ENCODE data around the gene LORICRIN.
"Not testable (repeated sequence)": the region's sequence is repeated elsewhere in the genome, so short reads cannot be mapped to it uniquely, and the experiment has no call there.

The LORICRIN gene, protein sequence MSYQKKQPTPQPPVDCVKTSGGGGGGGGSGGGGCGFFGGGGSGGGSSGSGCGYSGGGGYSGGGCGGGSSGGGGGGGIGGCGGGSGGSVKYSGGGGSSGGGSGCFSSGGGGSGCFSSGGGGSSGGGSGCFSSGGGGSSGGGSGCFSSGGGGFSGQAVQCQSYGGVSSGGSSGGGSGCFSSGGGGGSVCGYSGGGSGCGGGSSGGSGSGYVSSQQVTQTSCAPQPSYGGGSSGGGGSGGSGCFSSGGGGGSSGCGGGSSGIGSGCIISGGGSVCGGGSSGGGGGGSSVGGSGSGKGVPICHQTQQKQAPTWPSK
- total RNA-seq: 0 to 0.04 (median 0) reads per million in 3 experiments

DNA sequence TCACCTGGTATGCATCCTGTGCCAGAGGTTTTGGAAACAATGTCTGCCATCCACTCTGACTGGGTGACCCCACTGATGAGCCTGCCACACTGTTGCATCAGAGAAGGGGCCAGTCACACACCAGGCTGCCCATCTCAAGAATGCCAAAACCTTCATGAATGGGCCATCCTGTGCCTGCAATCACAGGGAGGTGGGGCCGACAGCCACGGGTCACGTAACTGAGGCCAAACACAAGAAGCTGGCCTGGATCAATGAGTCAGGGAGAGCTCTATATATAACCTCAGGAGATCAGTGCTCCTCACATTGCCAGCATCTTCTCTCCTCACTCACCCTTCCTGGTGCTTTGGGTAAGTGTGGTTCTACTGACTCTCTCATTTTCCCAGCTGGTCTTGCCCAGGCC is at the start of gene LORICRIN:
Gene LORICRIN (plus strand): TSS at position 301 of the 400 bp plus-strand sequence. CDS start 1,263 bp downstream, outside the sequence.
- DNase-seq: no peak

DNA sequence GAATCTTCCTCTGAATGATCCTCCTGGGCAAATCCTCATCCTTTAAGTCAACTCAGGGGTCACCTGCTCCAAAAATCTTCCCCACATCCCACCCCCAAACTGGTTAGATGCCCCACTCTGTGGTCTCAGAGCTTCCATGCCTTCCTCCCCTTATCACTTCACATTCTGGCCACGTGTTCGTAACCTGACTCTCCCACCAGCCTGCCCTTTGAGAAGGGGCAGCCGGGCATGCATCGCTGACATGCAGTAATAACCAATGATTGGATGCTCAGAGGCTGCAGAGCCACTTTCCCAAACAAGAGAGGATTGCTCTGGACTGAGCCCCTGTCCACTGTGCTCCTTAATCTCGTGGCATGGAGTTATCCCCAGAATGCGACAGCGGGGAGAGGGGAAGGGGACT is 49.3 kb upstream of the LORICRIN start:
- DNase-seq: no peak

DNA sequence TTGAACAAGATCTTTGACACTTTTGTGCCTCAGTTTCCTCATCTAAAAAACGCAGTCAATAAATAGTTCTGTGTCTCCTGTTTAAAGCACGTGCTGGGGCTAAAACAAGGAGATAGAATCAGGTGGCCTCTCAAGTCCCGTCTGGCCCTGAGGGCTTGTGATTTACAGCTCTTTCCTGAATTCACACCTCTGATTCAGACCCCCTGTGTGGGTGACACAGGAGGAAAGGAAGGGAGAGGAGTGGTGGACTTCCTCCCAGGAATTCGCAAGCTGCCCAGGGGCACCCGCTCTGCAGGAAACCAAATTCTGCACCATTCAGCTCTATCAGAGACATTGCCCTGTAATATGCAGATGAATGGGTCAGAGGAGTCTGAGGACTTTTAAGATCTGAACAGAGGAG is 47.3 kb upstream of the LORICRIN start:
- DNase-seq: no peak

DNA sequence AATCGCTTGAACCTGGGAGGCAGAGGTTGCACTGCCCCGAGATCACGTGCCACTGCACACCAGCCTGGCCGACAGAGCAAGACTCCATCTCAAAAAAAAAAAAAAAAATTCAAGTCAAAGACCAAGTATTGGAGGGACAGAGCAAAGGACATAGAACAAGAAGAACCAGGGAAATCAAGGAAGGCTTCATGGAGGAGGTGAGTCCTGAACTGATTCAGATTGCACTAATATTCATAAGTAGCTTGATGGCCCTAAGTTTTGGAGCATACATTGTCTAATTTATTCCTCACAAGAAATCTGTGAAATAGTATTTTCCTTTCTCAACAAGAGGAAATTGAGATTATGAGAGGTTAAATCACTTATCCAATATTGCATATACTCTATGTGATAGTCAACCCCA is 46.0 kb upstream of the LORICRIN start:
- DNase-seq: no peak

DNA sequence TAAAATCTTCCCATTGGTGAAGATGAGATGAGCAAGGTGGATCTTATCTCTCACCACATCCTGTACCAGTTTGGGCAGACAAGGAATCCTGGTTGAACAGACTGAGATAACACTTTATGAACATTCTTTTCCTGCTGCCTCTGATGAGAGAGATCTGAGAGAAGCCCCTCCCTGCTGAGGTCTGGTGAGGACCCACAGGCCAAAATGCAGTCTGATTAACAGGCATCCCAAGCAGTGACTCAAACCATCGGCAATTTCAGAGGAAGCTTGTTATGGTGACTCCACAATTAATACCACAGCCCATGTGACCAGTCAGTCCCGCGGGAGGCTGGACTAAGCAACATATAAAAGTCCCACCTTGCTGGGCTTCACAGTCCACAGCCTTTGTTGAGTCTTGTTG is 42.3 kb upstream of the LORICRIN start, which contains the start of gene PRR9:
Gene PRR9 (plus strand): TSS at position 373 of the 400 bp plus-strand sequence. CDS start 561 bp downstream, outside the sequence.
- DNase-seq: no peak

DNA sequence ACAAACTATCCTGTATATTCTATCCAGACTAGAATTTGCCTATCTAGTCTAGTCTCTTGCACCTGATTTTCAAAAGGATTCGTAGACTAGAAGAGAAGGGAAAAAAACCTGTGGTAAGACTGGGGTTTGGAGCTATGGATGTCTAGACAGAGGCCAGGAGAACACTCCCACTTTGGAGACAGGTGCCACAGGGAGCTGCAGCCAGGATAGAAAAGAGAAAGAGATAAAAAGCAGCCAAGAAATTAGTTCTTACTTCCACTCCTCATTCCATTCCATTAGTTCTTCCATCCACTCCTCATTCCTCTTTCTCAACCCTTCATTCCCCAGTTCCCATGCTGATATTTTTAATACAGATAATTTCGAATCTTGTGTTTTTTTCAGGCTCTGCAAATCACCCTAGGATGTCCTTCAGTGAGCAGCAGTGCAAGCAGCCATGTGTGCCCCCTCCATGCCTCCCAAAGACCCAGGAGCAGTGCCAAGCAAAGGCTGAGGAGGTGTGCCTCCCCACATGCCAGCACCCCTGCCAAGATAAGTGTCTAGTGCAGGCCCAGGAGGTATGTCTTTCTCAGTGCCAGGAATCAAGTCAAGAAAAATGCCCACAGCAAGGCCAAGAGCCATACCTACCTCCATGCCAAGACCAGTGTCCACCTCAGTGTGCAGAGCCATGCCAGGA is 41.6 kb upstream of the LORICRIN start:
- DNase-seq: no peak

DNA sequence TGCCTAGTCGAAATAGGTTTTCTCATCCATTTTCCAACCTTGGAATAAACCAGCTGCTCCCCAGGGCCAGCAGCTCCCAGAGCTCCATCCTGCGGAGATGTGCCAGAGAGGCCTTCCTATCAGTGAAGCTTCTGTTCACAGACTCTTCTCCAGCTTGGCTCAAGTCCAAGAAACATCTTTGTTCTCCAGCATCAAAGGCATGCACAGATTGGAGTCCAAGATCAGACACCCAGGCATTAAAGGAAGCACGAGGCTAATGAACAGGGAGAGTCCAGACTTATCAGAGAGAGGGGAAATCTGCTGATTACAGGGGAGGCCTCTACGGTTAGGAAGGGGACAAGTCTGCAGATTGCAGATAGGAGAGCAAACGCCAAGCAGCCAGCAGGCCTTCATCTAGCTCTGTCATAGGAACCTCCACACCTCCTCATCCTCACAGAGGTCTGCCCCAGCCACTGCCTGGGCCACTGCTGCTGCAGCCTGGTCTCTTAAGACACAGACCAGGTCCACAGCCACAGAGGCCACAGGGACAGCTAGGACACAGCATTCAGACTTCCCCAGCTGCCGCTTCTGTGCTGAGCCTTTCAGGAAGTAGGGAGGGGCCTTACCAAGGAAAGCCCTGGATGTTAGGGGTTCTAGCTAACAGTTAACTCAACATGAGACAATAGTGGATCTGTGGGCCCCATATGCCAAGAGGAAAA is 38.7 kb upstream of the LORICRIN start:
- no peak for DNase-seq

DNA sequence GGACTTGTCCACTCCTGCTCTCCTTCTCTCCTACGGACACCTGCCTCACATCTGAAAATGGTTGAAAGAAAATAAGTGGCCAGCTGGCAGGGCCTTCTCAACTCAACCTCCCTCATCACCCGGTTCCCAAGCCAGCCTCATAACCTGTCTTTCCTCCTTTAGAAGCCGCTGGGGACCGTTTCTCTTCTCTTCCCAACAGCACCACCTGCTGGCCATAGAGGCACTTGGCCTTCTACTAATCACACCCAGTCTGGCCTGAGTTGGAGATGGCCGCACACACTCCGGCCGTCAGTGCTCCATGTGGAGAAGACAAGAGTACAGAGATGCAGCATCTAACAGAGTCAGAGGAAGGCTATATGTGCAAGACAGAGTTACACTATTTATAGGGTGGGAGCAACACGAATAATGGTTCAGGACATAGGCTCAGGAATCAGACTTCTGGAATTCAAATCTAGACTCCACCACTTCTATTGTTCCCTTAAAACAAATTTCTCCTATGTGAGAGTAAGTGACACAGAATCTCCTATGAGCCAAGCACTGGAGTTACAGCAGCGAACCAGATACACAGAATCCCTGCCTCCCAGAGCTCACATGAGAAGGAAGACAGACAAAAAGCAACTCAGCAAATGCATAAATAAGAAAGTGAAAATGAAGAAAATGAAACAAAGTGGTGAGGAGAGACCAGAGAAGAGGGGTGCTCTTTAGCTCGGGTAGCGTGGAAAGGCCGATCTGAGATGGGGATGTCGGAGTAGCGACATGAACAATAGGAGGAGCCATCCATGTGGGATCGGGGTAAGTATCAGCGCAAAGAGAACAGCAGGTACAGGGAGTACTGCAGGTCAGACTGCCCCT is 36.2 kb upstream of the LORICRIN start:
- peak; percentile 15 for DNase-seq

DNA sequence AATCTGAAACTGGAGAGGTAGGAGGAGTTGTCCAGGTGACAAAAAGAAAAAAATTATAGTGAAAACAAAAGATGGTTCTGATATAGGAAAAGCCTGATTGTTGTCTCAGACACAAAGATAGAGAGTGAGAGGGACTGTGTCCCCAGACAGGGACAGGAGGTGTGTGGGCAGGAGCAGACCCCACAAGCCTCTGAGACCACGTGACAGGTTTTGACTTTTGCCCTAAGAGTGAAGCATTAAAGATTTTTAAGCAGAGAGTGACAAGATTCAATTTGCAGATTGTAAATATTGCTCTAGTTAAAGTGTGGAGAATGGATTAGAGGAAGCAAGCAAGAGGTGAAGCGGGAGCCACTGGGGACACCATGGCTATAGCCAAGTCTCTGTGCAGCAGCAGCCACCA is 31.7 kb upstream of the LORICRIN start:
- DNase-seq: no peak

DNA sequence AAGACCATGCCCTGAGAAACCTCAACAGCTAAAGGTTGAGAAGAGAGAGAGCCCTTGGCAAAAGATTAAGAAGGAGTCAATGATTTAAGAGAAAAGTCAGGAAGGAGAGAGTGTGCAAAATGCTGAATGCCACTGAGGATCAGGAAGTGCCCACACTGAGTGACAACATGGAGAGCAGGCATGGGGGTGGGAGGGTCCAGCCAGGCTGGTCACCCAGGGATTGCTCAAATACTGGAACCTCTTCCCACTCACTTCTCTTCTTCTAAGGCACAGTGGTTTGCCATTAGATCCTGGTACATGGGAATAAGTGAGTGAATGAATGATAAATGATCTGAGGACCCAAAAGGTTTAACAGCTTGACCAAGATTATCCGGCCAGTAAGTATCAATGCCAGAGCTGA is 31.0 kb upstream of the LORICRIN start:
- no peak for DNase-seq

DNA sequence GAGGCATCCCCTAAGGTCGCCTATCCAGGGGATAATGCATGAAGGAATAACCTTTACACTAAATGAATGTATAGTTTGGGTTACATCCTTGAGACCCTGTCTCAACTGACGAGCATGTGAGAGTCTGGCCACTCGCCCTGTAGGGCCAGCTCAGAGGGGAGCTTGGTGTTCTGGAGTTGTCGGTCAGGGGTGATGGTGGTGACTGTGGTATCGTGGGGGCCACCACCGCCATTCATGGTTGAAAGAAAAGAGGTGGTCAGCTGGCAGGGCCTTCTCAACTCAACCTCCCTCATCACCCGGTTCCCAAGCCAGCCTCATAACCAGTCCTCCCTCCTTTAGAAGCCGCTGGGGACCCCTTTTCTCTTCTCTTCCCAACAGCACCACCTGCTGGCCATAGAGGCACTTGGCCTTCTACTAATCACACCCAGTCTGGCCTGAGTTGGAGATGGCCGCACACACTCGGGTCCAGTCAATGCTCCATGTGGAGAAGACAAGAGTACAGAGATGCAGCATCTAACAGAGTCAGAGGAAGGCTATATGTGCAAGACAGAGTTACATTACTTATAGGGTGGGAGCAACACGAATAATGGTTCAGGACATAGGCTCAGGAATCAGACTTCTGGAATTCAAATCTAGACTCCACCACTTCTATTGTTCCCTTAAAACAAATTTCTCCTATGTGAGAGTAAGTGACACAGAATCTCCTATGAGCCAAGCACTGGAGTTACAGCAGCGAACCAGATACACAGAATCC is 30.2 kb upstream of the LORICRIN start:
- DNase-seq: not testable (repeated sequence)

DNA sequence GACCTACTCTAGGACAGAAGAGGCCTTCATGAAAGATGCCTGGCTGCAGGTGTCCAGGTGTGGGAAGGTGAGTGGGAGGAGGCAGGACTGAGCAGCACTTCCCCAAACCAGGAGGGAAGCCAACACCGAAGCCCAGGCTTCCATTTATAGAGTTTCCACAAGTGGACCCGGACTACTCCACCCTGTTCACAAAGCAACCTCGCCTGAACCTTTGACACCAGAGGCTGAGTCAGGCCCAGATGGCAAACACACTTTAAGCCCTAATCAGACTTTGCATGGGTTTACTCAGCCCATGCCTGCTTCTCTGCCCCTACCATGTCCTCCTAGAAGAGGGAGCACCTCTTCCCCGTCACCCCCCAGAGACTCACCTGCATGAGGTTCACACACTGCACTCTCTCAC is 28.1 kb upstream of the LORICRIN start:
- no peak for DNase-seq

DNA sequence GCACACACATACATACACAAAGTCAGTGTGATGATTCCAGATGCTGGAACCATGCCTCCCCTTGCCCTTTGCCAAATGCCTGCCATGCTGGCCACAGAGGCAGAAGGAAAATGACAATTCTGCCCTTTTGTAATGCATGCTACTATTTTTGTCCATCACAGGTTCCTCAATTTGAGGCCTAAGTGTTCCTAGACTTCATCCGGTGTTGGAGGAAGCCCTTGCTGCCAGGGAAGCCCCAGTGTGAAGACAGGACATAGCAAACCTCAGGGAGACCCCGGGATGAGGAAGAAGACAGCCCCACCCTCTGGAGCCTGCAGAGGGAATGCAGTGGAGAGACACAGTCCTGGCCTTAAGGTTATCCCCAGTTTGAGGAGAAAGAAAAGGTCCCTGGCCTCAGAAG is 27.7 kb upstream of the LORICRIN start:
- DNase-seq: no peak

DNA sequence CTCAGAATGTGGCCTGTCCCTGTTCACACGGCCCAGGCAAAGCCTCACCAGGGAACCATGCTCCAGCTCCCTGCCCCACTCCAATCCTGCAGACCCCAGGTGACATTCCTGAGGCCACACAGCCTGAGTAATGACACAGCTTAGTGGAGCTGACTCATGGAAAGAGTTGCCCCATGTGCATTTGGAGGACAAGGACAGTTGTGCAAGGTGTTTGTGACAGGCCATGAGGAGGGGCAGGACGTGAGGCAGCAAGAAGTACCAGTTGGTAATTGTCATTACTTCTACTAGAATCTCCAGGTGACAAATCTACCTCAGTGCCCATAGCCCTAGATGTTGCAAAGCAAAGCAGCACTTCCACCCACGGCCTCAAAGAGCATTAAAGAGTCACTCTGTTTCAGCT is 26.9 kb upstream of the LORICRIN start:
- no peak for DNase-seq

DNA sequence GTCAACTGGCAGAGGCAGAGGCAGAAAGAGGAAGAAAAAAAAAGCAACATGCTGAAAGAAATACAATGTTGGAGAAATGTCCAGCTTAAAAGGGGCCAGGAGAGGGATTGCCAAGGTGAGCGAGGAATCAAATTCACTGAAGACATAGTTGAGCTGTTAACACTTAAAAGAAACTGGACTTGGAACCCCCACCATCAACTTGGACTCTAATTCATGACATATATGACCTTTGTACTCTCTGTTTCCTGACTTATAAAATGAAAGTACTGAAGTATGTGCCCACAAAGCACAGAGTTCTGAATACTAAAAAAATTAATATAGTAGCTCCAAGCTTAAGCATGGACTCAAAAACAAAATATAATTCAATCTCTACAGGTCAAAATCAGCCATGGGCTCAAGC is 26.0 kb upstream of the LORICRIN start:
- no peak for DNase-seq

DNA sequence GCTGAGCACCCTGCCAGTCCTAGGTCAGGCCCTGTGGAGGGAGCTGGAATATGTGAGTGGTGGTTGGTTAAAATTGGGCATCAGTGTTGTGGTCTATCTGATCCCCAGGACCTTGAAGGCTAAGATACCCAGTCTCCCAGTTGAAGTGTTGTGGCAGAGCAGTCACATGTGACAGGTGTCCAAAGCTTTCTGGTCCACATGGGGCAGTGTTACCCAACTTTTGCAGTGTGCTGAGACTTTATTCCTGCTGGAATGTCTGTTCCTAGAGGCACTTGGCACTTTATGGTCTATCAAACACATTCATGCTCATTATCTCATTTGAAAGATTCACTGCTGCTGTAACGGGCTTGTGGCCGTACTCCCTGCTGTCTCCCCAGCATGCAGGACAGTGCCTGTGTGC is 21.0 kb upstream of the LORICRIN start:
- DNase-seq: no peak

DNA sequence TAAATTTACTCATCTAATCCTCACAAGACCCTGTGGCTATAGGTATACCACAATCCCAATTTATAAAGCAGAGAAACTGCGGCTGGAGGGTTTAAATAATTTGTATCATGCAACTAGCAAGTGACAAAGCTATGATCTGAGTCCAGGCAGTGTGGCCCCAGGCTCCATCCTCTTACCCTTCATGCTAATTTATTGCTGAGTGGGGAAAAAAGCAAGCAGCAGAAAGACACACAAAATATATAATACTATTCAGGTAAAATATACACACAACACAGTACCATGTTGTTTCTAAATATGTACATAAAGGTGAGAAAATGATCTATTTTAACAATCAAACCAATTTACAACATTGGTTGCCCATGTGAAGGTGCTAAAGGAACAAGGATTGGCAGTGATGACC is 17.3 kb upstream of the LORICRIN start:
- DNase-seq: no peak

DNA sequence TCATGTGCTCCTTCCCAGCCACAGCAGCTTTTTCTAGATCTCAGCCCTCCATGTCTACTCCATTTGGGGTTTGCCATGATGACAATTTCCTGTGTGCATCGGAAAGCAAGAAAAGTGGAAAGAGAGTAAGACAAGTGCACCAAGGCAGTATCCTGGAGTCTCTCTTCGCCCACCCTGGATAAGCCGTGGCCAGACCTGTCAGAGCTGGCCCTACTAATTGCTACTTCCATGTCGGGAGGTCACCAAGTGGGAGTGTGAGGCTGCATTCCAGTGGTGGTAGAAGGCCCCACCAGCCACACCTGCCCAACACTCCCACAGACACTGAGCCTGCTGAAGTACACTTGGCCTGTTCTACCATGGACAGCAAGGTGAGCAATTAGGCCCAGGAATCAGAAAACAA is 14.0 kb upstream of the LORICRIN start:
- no peak for DNase-seq

DNA sequence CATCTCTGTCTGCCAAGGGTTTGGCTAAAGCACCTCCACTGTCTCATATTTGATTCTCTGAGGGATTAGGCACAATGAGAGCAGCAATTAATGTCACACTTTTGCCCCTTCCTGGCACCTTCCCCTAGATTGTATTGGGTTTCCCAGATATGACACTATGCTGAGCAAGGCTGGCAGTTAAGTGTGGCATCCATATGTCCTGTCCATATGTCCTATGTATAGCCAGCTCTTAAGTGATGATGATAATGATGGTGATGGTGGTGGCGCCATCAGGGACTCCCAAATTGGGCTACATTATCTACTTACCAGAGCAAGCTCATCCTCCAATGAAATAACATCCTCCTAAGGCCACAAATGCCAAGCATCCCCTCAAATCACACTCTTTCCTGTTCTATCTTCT is 13.5 kb upstream of the LORICRIN start:
- DNase-seq: no peak

DNA sequence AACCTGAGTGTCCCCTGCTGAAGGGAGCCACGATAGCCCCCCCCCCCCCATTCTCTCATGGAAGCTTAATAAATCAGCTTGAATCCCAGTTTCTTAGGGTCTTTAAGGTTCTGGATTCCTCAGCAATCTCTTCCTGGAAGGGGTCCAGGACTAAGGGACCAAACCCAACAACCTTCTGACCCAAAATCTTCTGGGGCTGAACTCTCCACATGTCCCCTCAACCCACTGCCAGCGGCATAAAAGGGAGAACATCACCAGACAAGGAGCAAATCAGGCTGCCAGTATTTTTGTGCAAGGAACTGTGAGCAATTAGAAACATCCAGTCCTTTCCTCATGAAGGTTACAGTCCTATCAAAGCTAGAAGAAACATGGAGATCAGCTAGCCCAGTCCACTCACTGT is 12.7 kb upstream of the LORICRIN start:
- DNase-seq: no peak

DNA sequence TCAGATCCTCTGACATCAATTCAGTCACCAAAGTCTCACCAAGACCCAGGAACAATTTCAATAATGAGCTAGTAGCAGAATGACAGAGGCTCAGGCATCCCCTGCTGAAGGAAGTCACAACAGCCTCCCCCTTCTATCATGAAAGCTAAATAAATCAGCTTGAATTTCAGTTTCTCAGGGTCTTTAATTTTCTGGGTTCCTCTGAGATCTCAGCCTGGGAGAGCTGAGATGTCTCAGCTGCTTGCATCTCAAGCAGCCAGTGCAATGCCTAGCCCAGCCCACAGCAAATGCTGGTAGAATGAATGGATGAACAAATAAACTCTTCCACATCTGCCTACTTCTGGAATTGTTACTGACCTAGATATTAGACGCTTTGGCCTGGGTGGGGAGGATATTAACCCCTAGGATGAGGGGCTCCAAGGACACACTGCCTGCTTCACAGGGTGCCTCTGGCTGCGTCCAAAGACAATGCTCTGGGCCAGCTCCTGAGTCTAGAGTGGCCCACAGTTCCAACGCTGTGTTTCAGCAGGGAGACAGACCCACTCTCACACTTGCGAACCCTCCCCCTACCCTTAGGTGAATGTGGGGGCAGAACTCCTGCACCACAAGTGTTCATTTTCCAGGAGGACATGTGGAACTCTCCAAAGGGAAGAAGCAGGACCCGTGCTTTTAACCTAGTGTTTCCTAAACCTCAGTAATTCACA is 11.2 kb upstream of the LORICRIN start:
- no peak for DNase-seq
